K562 (cell line): ENCODE data around the gene CADM2. TPM values are rescaled to one million over a fixed set of nuclear protein-coding genes. Genes with fewer than 3 reads are reported as not detected.

Source experiments
- ATAC-seq: fragments of 200-7000 bp; cut with Tn5 transposase; 3 replicates; pipeline ENCODE4 v1.9.1; 2020; ENCODE audit warnings: moderate library complexity
- BruUV-seq: library from RNA; stranded (reverse); fragments of 400-500 nt; replicated peaks from 2 replicates; lab custom pipeline; 2021; lab: Mats Ljungman, UMichigan
- CTCF ChIA-PET: fragments of 300-600 bp; formaldehyde crosslinking; extraction: SDS; loops from one replicate; lab custom pipeline; 2021; ENCODE audit warnings: low intra/inter-chr PET ratio; lab: Yijun Ruan, JAX
- POLR2A ChIA-PET: fragments of 300-600, 350-650 bp; sonication (Branson Sonifier 250); formaldehyde crosslinking; extraction: SDS; loops from one replicate; lab custom pipeline; 2021; ENCODE audit warnings: antibody characterized with exemption, inconsistent platforms; lab: Yijun Ruan, JAX
- DNase-seq, 4 experiments: peaks; one replicate each; pipeline versions ENCODE4 v3.0.0 to v3.0.0-alpha.2; 2011 to 2018; ENCODE audit warnings: low spot score in 3 of 4, mixed read lengths in 3 of 4; ENCODE audit errors: extremely low read depth in 1 of 4
- FAIRE-seq: peaks from 2 replicates; lab custom pipeline; 2011; peaks lifted over from hg19 to GRCh38; lab: Jason Lieb, UNC
- H2AFZ ChIP-seq: 2 replicates; pipeline ENCODE4 v1.6.0; 2011; ENCODE audit warnings: low read depth, low read length, control low read depth, inconsistent platforms
- H3K27ac ChIP-seq: fragments of 200-600 bp; 3 replicates; pipeline ENCODE4 v1.8.0; 2011; ENCODE audit warnings: low read depth, mild to moderate bottlenecking, control low read depth, inconsistent platforms, low read length, moderate library complexity, mixed read lengths; ENCODE audit errors: extremely low read depth
- H3K27me3 ChIP-seq, 2 experiments: fragments of 300-600 bp in 1 of 2; 2 replicates in 1 of 2; 3 replicates in 1 of 2; pipeline versions ENCODE4 v1.6.0 to v1.8.0; 2011; ENCODE audit warnings: inconsistent platforms in 2 of 2, low read length in 2 of 2, mild to moderate bottlenecking in 1 of 2, mixed read lengths in 1 of 2, moderate library complexity in 1 of 2; ENCODE audit not compliant: control insufficient read depth in 2 of 2, insufficient read depth in 2 of 2
- H3K36me3 ChIP-seq: fragments of 300-600 bp; 3 replicates; pipeline ENCODE4 v1.8.0; 2011; ENCODE audit warnings: mild to moderate bottlenecking, low read length, inconsistent platforms; ENCODE audit not compliant: control insufficient read depth, insufficient read depth
- H3K4me1 ChIP-seq, 2 experiments: fragments of 200-600 bp in 1 of 2; replicated peaks in 1 of 2; 2 replicates in 1 of 2; 3 replicates in 1 of 2; pipeline versions ENCODE4 v1.5.1 to v1.8.0; 2011; ENCODE audit warnings: inconsistent platforms in 2 of 2, low read length in 2 of 2, mild to moderate bottlenecking in 1 of 2, mixed read lengths in 1 of 2, moderate library complexity in 1 of 2; ENCODE audit not compliant: control insufficient read depth in 2 of 2, insufficient read depth in 2 of 2
- H3K4me2 ChIP-seq: 2 replicates; pipeline ENCODE4 v1.6.1; 2011; ENCODE audit warnings: low read length, control low read depth, inconsistent platforms, mixed read lengths; ENCODE audit not compliant: insufficient read depth
- H3K4me3 ChIP-seq: fragments of 200-600 bp; sonication (generic), shearing (Covaris generic); 2 replicates; pipeline ENCODE4 v1.5.1; 2016; ENCODE audit warnings: control low read depth, inconsistent platforms
- H3K79me2 ChIP-seq: fragments of 200-600 bp; 3 replicates; pipeline ENCODE4 v1.8.0; 2011; ENCODE audit warnings: low read length, inconsistent platforms; ENCODE audit not compliant: control insufficient read depth, insufficient read depth
- H3K9ac ChIP-seq, 2 experiments: 2 replicates each; pipeline versions ENCODE4 v1.6.0 to v1.6.1; 2011; ENCODE audit warnings: low read depth in 2 of 2, low read length in 2 of 2, control low read depth in 1 of 2, inconsistent platforms in 1 of 2, mild to moderate bottlenecking in 1 of 2, mixed read lengths in 1 of 2; ENCODE audit not compliant: insufficient read depth in 1 of 2
- H3K9me1 ChIP-seq: one replicate; pipeline ENCODE4 v1.6.0; 2011; ENCODE audit warnings: inconsistent platforms, mild to moderate bottlenecking, low read length, moderate library complexity; ENCODE audit not compliant: control insufficient read depth, insufficient read depth
- H3K9me3 ChIP-seq: replicated peaks from 2 replicates; pipeline ENCODE4 v1.5.1; 2011; ENCODE audit warnings: low read depth, low read length, inconsistent platforms; ENCODE audit not compliant: control insufficient read depth, insufficient read depth
- H4K20me1 ChIP-seq: replicated peaks from 2 replicates; pipeline ENCODE4 v1.6.1; 2011; ENCODE audit warnings: low read length, inconsistent platforms, mixed read lengths; ENCODE audit not compliant: control insufficient read depth, insufficient read depth
- CBX5 ChIP-seq: IDR thresholded peaks from 2 replicates; pipeline ENCODE4 v1.6.1; 2014; ENCODE audit warnings: low read depth, borderline replicate concordance
- CEBPB ChIP-seq: fragments of 450-650 bp; IDR thresholded peaks from 2 replicates; pipeline ENCODE4 v1.6.1; 2016; ENCODE audit warnings: missing genetic modification characterization, missing compliant biosample characterization
- DACH1 ChIP-seq: fragments of 450-650 bp; IDR thresholded peaks from 2 replicates; pipeline ENCODE4 v1.6.1; 2018; ENCODE audit not compliant: partially characterized antibody
- GATAD2A ChIP-seq: fragments of 450-650 bp; IDR thresholded peaks from 2 replicates; pipeline ENCODE4 v1.6.1; 2017
- HOXB6 ChIP-seq: fragments of 250-450 bp; sonication (Bioruptor Pico); IDR thresholded peaks from 2 replicates; pipeline ENCODE4 v1.5.1; 2022; ENCODE audit warnings: mild to moderate bottlenecking, borderline replicate concordance
- POLR2AphosphoS2 ChIP-seq: IDR thresholded peaks from 2 replicates; pipeline ENCODE4 v1.6.1; 2012; ENCODE audit warnings: low read length, improper control_type of control experiment
- POU5F1 ChIP-seq: fragments of 150-350 bp; IDR thresholded peaks from 2 replicates; pipeline ENCODE4 v1.6.1; 2014; ENCODE audit warnings: borderline replicate concordance, low read length, low read depth, mild to moderate bottlenecking; ENCODE audit not compliant: partially characterized antibody
- PTBP1 ChIP-seq: fragments of 200-400 bp; formaldehyde crosslinking; IDR thresholded peaks from 2 replicates; pipeline ENCODE4 v1.6.1; 2017; ENCODE audit warnings: low read depth, low read length
- PTTG1 ChIP-seq: fragments of 450-650 bp; IDR thresholded peaks from 2 replicates; pipeline ENCODE4 v1.6.1; 2016; ENCODE audit warnings: low read depth, mild to moderate bottlenecking, missing genetic modification characterization, missing compliant biosample characterization
- SLC30A9 ChIP-seq: fragments of 250-450 bp; sonication (Bioruptor Pico); IDR thresholded peaks from 2 replicates; pipeline ENCODE4 v1.8.0; 2022; ENCODE audit warnings: mild to moderate bottlenecking, moderate library complexity
- ZBTB17 ChIP-seq: fragments of 450-650 bp; formaldehyde crosslinking; IDR thresholded peaks from 2 replicates; pipeline ENCODE4 v1.4.0; 2020; ENCODE audit warnings: mild to moderate bottlenecking
- ZSCAN32 ChIP-seq: fragments of 450-650 bp; formaldehyde crosslinking; IDR thresholded peaks from 2 replicates; pipeline ENCODE4 v1.4.0; 2020; ENCODE audit warnings: mild to moderate bottlenecking, moderate library complexity
- WGBS: fragments of 100-300 bp; shearing (Covaris generic); methylation state at CpG from one replicate; pipeline ENCODE4 v1.1.6; 2016; ENCODE audit warnings: low coverage, mixed read lengths; ENCODE audit not compliant: insufficient coverage; ENCODE audit errors: missing lambda C conversion rate; 5-methylcytosine and 5-hydroxymethylcytosine counted together
- in situ Hi-C: fragments of 300-500 bp; cut with MboI; formaldehyde crosslinking; loops from 4 replicates; pipeline ENCODE4 v1.15.0; 2018; ENCODE audit warnings: inconsistent platforms, mixed read lengths
- intact Hi-C: fragments of 100-400 bp; cut with micrococcal nuclease; formaldehyde crosslinking; loops from 2 replicates; pipeline ENCODE4 v1.14.2; 2022
- polyA plus RNA-seq, 8 experiments: library from polyadenylated mRNA; depleted of rRNA in 4 of 8; stranded (reverse) in 5 of 8; unstranded in 3 of 8; fragments of >200 nt; fragmentation: Nextera tagmentation in 2 of 8; fragmentation: Illumina TruSeq in 1 of 8; extraction: Ambion mirVana in 2 of 8; extraction: Trizol in 1 of 8; gene quantifications; 2 replicates each; pipeline versions ENCODE4 v1.2.1 to v1.2.3, GENCODE V29; 2011 to 2014; ENCODE audit warnings: inconsistent platforms in 1 of 8, missing spikeins in 1 of 8
- total RNA-seq, 7 experiments: library from RNA; depleted of rRNA in 6 of 7; stranded (reverse); fragments of >200 nt in 6 of 7; fragmentation: Illumina TruSeq in 2 of 7; extraction: Trizol in 2 of 7; gene quantifications; 2 replicates each; pipeline versions ENCODE4 v1.2.1 to v1.2.3, GENCODE V29; 2011 to 2021; ENCODE audit warnings: low replicate concordance in 1 of 7
- TF ChIP-seq, protein P1 (sequence below): fragments of 200-400 bp; formaldehyde crosslinking; IDR thresholded peaks from 2 replicates; pipeline ENCODE4 v1.6.1; 2017; ENCODE audit warnings: mild to moderate bottlenecking, low read depth, low read length, moderate library complexity
- TF ChIP-seq, protein P2 (sequence below): sonication (generic); formaldehyde crosslinking; IDR thresholded peaks from 2 replicates; pipeline ENCODE4 v1.8.0; 2022; ENCODE audit warnings: missing genetic modification reagents, mild to moderate bottlenecking, borderline replicate concordance
- TF ChIP-seq, protein P3 (sequence below): fragments of 250-450 bp; sonication (Bioruptor Pico); IDR thresholded peaks from 2 replicates; pipeline ENCODE4 v1.6.1; 2021; ENCODE audit warnings: mild to moderate bottlenecking

Gene CADM2
- total and polyA plus RNA-seq, 9 of the 15 experiments (the other 6 are each of a cell fraction or from before 2014, with no cell fraction given): 0.11 to 3.2 (median 0.95) TPM

DNA sequence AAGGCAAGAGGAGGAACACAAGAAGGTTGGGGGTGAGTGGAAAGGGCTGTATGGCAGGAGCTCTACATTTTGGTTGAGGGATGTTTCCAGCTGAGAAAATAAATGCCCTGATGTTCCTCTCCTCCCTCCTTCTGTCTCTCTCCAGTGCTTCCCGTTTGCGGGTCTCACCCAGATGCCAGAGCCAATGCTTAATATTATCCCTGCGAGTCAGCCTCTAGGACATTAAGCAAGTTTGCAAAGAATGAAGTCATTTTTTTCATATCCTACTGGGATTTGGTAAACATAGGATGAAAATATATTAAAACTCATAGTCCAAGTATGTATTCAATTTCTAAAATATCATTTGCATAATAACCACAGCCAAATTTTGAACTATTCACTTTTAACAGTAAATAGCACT lies 295.9 kb downstream of the CADM2 start:
- Histone ChIP-seq H2AFZ (no peak overlapping the region), H3K27me3 (no peaks in the 10 kb centered on the region), H3K9me1 (no peaks in the 10 kb centered on the region), H3K4me3 (no peak overlapping the region), H3K79me2 (no peaks in the 10 kb centered on the region), H3K27ac (no peak overlapping the region), H3K4me2 (no peak overlapping the region), H3K9me3 (no peaks in the 10 kb centered on the region), H3K36me3 (no peaks in the 10 kb centered on the region), H4K20me1 (no peaks in the 10 kb centered on the region), H3K9ac (no peak overlapping the region), H3K4me1 (no peaks in the 10 kb centered on the region)
- in situ Hi-C loops (no loop called here), intact Hi-C loops (no loop called here)
- TF ChIP-seq, protein P1, sequence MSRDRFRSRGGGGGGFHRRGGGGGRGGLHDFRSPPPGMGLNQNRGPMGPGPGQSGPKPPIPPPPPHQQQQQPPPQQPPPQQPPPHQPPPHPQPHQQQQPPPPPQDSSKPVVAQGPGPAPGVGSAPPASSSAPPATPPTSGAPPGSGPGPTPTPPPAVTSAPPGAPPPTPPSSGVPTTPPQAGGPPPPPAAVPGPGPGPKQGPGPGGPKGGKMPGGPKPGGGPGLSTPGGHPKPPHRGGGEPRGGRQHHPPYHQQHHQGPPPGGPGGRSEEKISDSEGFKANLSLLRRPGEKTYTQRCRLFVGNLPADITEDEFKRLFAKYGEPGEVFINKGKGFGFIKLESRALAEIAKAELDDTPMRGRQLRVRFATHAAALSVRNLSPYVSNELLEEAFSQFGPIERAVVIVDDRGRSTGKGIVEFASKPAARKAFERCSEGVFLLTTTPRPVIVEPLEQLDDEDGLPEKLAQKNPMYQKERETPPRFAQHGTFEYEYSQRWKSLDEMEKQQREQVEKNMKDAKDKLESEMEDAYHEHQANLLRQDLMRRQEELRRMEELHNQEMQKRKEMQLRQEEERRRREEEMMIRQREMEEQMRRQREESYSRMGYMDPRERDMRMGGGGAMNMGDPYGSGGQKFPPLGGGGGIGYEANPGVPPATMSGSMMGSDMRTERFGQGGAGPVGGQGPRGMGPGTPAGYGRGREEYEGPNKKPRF: no peak
- TF ChIP-seq DACH1 (no peak), ZBTB17 (CRISPR knock-in tag) (no peak)
- no peak for DNase-seq
- ChIA-PET POLR2A (no interaction called here), CTCF (no interaction called here)
- 0% methylated on average over 3 of the region's 3 CpGs for WGBS
- no TSS peak for BruUV-seq
- ATAC-seq: no peak
- FAIRE-seq: no peak

DNA sequence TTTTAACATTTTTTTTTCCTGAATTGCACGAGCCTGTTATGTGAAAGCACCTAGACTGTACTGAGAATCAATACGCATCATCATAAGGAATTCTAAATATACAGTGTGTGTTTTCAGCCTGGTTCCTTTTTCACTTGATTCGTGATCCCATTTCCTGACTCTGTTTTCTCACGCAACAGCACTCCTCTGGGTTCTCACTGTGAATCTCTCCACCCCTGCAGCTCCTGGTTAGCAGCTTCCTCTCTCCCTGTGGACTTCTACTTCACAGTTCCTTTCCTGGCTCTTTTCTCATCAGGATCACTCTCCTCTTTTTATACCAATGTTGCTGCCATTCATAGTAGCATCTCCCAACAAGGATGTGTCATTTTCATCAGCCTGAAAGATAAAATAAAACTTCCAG lies 297.2 kb downstream of the CADM2 start:
- H3K4me1 ChIP-seq: no peaks in the 10 kb centered on the region
- H3K27ac ChIP-seq: no peak overlapping the region
- H4K20me1 ChIP-seq: no peaks in the 10 kb centered on the region
- POLR2A ChIA-PET: no interaction called here
- no peak overlapping the region for H2AFZ ChIP-seq
- FAIRE-seq: no peak
- no peaks in the 10 kb centered on the region for H3K9me1 ChIP-seq
- DNase-seq: no peak
- no peaks in the 10 kb centered on the region for H3K27me3 ChIP-seq
- H3K36me3 ChIP-seq: no peaks in the 10 kb centered on the region
- 0% methylated on average over 3 of the region's 4 CpGs for WGBS
- intact Hi-C loops (no loop called here), in situ Hi-C loops (no loop called here)
- CTCF ChIA-PET: no interaction called here
- ATAC-seq: no peak
- no peak overlapping the region for H3K9ac ChIP-seq
- BruUV-seq: no TSS peak
- H3K9me3 ChIP-seq: no peaks in the 10 kb centered on the region
- H3K79me2 ChIP-seq: no peaks in the 10 kb centered on the region
- H3K4me3 ChIP-seq: no peak overlapping the region
- H3K4me2 ChIP-seq: no peak overlapping the region
- no peak for TF ChIP-seq CBX5
- no peak for TF ChIP-seq POU5F1
- no peak for TF ChIP-seq GATAD2A
- TF ChIP-seq PTBP1: no peak
- no peak for TF ChIP-seq HOXB6 (CRISPR knock-in tag)
- no peak for TF ChIP-seq ZSCAN32 (CRISPR knock-in tag)
- TF ChIP-seq, protein P2, sequence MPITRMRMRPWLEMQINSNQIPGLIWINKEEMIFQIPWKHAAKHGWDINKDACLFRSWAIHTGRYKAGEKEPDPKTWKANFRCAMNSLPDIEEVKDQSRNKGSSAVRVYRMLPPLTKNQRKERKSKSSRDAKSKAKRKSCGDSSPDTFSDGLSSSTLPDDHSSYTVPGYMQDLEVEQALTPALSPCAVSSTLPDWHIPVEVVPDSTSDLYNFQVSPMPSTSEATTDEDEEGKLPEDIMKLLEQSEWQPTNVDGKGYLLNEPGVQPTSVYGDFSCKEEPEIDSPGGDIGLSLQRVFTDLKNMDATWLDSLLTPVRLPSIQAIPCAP (CRISPR knock-in tag): no peak
- no peak for TF ChIP-seq PTTG1 (tag)
- TF ChIP-seq, protein P3, sequence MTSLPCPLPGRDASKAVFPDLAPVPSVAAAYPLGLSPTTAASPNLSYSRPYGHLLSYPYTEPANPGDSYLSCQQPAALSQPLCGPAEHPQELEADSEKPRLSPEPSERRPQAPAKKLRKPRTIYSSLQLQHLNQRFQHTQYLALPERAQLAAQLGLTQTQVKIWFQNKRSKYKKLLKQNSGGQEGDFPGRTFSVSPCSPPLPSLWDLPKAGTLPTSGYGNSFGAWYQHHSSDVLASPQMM (CRISPR knock-in tag): no peak
- TF ChIP-seq SLC30A9 (CRISPR knock-in tag): no peak
- no peak for TF ChIP-seq POLR2AphosphoS2
- TF ChIP-seq CEBPB: no peak
